Kidney epithelial cell (primary cell): ENCODE measurements around the gene RIPK4. TPM values are rescaled to one million over a fixed set of nuclear protein-coding genes. Genes with fewer than 3 reads are reported as not detected.

Source experiments
- DNase-seq: peaks from one replicate; pipeline ENCODE4 v3.0.0-alpha.2; 2010; ENCODE audit warnings: low read depth
- H3K27me3 ChIP-seq: 2 replicates; pipeline ENCODE4 v1.6.0; 2011; ENCODE audit warnings: low read length; ENCODE audit not compliant: control insufficient read depth, insufficient read depth
- H3K36me3 ChIP-seq: 2 replicates; pipeline ENCODE4 v1.5.1; 2011; ENCODE audit warnings: low read length; ENCODE audit not compliant: control insufficient read depth, insufficient read depth
- H3K4me3 ChIP-seq: 2 replicates; pipeline ENCODE4 v1.5.1; 2011; ENCODE audit warnings: low read depth, mild to moderate bottlenecking, control low read depth, low read length
- total RNA-seq: library from RNA; depleted of rRNA; stranded (reverse); fragments of >200 nt; gene quantifications from 2 replicates; pipeline ENCODE4 v1.2.3, GENCODE V29; 2015
- TF ChIP-seq, protein P1 (sequence below): IDR thresholded peaks from 2 replicates; pipeline ENCODE4 v1.5.1; 2011; ENCODE audit warnings: mild to moderate bottlenecking, moderate library complexity, low read length, control low read depth, inconsistent platforms; ENCODE audit not compliant: insufficient read depth, poor library complexity, severe bottlenecking

The RIPK4 gene
- total RNA-seq, 1 donor from 2014 or later: 17.6 TPM

GRCh38 chr21:41736423-41736822 is 30.4 kb downstream of the RIPK4 start:
- Histone ChIP-seq H3K36me3 (peaks cover 3% of the 10 kb centered on the region), H3K4me3 (no peak overlapping the region), H3K27me3 (no peaks in the 10 kb centered on the region)
- DNase-seq: no peak
- TF ChIP-seq, protein P1, sequence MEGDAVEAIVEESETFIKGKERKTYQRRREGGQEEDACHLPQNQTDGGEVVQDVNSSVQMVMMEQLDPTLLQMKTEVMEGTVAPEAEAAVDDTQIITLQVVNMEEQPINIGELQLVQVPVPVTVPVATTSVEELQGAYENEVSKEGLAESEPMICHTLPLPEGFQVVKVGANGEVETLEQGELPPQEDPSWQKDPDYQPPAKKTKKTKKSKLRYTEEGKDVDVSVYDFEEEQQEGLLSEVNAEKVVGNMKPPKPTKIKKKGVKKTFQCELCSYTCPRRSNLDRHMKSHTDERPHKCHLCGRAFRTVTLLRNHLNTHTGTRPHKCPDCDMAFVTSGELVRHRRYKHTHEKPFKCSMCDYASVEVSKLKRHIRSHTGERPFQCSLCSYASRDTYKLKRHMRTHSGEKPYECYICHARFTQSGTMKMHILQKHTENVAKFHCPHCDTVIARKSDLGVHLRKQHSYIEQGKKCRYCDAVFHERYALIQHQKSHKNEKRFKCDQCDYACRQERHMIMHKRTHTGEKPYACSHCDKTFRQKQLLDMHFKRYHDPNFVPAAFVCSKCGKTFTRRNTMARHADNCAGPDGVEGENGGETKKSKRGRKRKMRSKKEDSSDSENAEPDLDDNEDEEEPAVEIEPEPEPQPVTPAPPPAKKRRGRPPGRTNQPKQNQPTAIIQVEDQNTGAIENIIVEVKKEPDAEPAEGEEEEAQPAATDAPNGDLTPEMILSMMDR: no peak

DNA sequence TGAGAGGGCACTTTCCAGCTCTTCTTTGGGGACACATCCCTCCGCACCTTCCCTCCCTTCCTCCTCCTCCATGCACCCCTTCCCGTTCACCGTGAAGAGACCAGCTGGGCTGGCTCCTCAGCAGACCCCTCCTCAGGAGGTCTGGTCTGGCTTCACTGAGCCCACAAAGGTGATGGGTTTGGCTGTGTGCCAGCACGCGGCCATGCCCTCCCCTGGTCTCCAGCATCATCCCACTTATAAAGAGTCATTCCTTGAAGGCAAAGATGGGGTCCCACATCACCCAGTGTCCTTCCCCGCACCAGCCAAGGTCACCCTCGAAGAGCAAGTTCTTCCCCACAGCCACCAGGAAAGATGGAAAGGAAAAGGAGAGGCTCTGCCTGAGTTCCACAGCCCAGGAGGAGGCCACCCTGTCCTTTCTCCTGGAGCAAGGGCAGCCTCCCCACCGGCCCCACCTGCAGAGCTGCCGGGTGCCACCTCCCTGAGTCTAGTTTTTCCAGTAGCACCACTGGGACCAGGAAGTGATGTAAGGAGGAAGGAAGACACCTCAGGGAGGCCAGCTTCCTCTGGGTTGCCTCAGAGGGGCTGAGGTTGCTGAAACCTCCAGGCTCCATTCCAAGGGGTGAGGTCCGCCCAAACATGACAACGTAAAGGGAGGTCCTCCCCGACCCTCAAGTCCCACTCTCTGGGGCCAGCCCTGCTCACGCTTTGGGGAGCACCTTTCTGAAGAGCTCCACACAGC is 32.7 kb downstream of the RIPK4 start:
- peaks cover 1% of the 10 kb centered on the region for H3K36me3 ChIP-seq
- H3K27me3 ChIP-seq: no peaks in the 10 kb centered on the region
- DNase-seq: no peak
- H3K4me3 ChIP-seq: no peak overlapping the region
- TF ChIP-seq, protein P1: no peak

DNA sequence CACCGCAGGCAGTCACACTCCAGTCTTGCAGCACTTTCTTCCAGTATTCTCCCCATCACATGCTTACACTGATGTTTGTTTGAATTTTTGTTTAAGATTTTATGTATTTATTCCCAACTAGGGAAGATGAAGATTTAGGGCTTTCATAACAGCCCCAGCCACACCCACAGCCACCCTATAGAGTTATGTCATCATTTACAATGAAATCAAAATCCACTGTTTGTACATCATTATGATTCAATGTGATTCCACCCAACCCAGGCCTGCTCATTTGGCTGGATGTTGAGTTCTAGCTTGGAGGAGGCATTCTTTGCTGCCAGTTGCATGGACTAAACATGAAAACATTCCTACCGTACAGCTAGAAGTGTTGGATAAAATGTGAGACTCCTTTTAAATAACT is 35.8 kb downstream of the RIPK4 start:
- H3K4me3 ChIP-seq: no peak overlapping the region
- peaks cover 1% of the 10 kb centered on the region for H3K27me3 ChIP-seq
- TF ChIP-seq, protein P1: no peak
- DNase-seq: no peak
- no peaks in the 10 kb centered on the region for H3K36me3 ChIP-seq

GRCh38 chr21:41730367-41730765 is 36.5 kb downstream of the RIPK4 start:
- Histone ChIP-seq H3K4me3 (no peak overlapping the region), H3K36me3 (no peaks in the 10 kb centered on the region), H3K27me3 (peaks cover 3% of the 10 kb centered on the region)
- TF ChIP-seq, protein P1: no peak
- DNase-seq: no peak

- no peak for DNase-seq
- TF ChIP-seq, protein P1: no peak
Observed at GRCh38 chr21:41729701-41730366, 37.0 kb downstream of the RIPK4 start.

More at GRCh38 chr21:41729701-41730366, 37.0 kb downstream of the RIPK4 start:
- Histone ChIP-seq H3K27me3 (peaks cover 3% of the 10 kb centered on the region), H3K4me3 (no peak overlapping the region), H3K36me3 (no peaks in the 10 kb centered on the region)
